GM12878 (cell line): Measurements from ENCODE around the gene GPR173. TPM values are rescaled to one million over a fixed set of nuclear protein-coding genes. Genes with fewer than 3 reads are reported as not detected.

ENCODE experiments used
- ATAC-seq: fragments of 200-7000 bp; cut with Tn5 transposase; 3 replicates; pipeline ENCODE4 v1.9.1; 2020; ENCODE audit warnings: mild to moderate bottlenecking, moderate library complexity
- BruUV-seq: library from RNA; stranded (reverse); fragments of 400-500 nt; replicated peaks from 2 replicates; lab custom pipeline; 2021; lab: Mats Ljungman, UMichigan
- CTCF ChIA-PET: fragments of 300-600 bp; sonication (Branson Sonifier 250); formaldehyde crosslinking; extraction: SDS; loops from one replicate; lab custom pipeline; 2021; ENCODE audit warnings: inconsistent platforms; lab: Yijun Ruan, JAX
- POLR2A ChIA-PET: fragments of 350-600 bp; formaldehyde crosslinking; extraction: SDS; loops from one replicate; lab custom pipeline; 2021; ENCODE audit warnings: inconsistent platforms; lab: Charles Lee
- RAD21 ChIA-PET: fragments of 300-600 bp; sonication (Branson Sonifier 250); formaldehyde crosslinking; loops from one replicate; lab custom pipeline; 2023; ENCODE audit warnings: antibody characterized with exemption; ENCODE audit not compliant: unreplicated experiment; lab: Charles Lee
- SMC1A ChIA-PET: fragments of 300-600 bp; sonication (Branson Sonifier 250); formaldehyde crosslinking; loops from one replicate; lab custom pipeline; 2023; ENCODE audit not compliant: unreplicated experiment, uncharacterized antibody; lab: Charles Lee
- DNase-seq: peaks from one replicate; pipeline ENCODE4 v3.0.0-alpha.2; 2011; ENCODE audit warnings: low read depth, low spot score
- FAIRE-seq: peaks from 3 replicates; lab custom pipeline; 2011; peaks lifted over from hg19 to GRCh38; lab: Jason Lieb, UNC
- H2AFZ ChIP-seq: 2 replicates; pipeline ENCODE4 v1.6.0; 2011; ENCODE audit warnings: low read depth, low read length, control low read depth; ENCODE audit not compliant: control insufficient read depth
- H3K27ac ChIP-seq: 2 replicates; pipeline ENCODE4 v1.5.1; 2011; ENCODE audit warnings: control low read depth; ENCODE audit not compliant: control insufficient read depth, insufficient read depth
- H3K27me3 ChIP-seq, 2 experiments: replicated peaks in 1 of 2; 2 replicates each; pipeline versions ENCODE4 v1.6.0 to v1.6.1; 2011; ENCODE audit warnings: low read length in 1 of 2; ENCODE audit not compliant: control insufficient read depth in 2 of 2, insufficient read depth in 2 of 2
- H3K36me3 ChIP-seq, 2 experiments: 2 replicates each; pipeline ENCODE4 v1.5.1; 2011; ENCODE audit warnings: low read length in 1 of 2; ENCODE audit not compliant: control insufficient read depth in 2 of 2, insufficient read depth in 2 of 2
- H3K4me1 ChIP-seq: 2 replicates; pipeline ENCODE4 v1.6.1; 2011; ENCODE audit warnings: mild to moderate bottlenecking, low read length, moderate library complexity, mixed read lengths; ENCODE audit not compliant: control insufficient read depth, insufficient read depth
- H3K4me2 ChIP-seq: 2 replicates; pipeline ENCODE4 v1.6.0; 2011; ENCODE audit warnings: control low read depth; ENCODE audit not compliant: control insufficient read depth, insufficient read depth
- H3K4me3 ChIP-seq: fragments of 200-600 bp; sonication (generic); 2 replicates; pipeline ENCODE4 v1.5.1; 2016
- H3K79me2 ChIP-seq: 2 replicates; pipeline ENCODE4 v1.6.0; 2011; ENCODE audit warnings: low read length; ENCODE audit not compliant: control insufficient read depth, insufficient read depth
- H3K9ac ChIP-seq: 2 replicates; pipeline ENCODE4 v1.8.0; 2011; ENCODE audit warnings: low read length, control low read depth, mixed read lengths; ENCODE audit not compliant: control insufficient read depth, insufficient read depth
- H3K9me3 ChIP-seq: replicated peaks from 3 replicates; pipeline ENCODE4 v1.5.1; 2011; ENCODE audit warnings: mild to moderate bottlenecking, low read length; ENCODE audit not compliant: control insufficient read depth, insufficient read depth
- H4K20me1 ChIP-seq: 2 replicates; pipeline ENCODE4 v1.6.0; 2011; ENCODE audit not compliant: control insufficient read depth, insufficient read depth
- BHLHE40 ChIP-seq, 2 experiments: fragments of 450-650 bp in 1 of 2; IDR thresholded peaks; 2 replicates each; pipeline ENCODE4 v1.6.1; 2011 to 2017; ENCODE audit warnings: low read depth in 2 of 2, borderline replicate concordance in 1 of 2, improper control_type of control experiment in 1 of 2, low read length in 1 of 2, mild to moderate bottlenecking in 1 of 2
- BMI1 ChIP-seq: fragments of 450-650 bp; IDR thresholded peaks from 2 replicates; pipeline ENCODE4 v1.6.1; 2016; ENCODE audit warnings: mild to moderate bottlenecking, moderate library complexity, borderline replicate concordance
- CBX5 ChIP-seq: sonication (generic); IDR thresholded peaks from 2 replicates; pipeline ENCODE4 v1.6.1; 2016; ENCODE audit warnings: low read depth, moderate library complexity, mild to moderate bottlenecking, inconsistent platforms
- ETV6 ChIP-seq, 2 experiments: fragments of 450-650 bp in 1 of 2; IDR thresholded peaks in 1 of 2; conservative IDR thresholded peaks in 1 of 2; 2 replicates each; pipeline ENCODE4 v1.6.1; 2014; ENCODE audit warnings: antibody characterized with exemption in 1 of 2, borderline replicate concordance in 1 of 2, low read depth in 1 of 2, mild to moderate bottlenecking in 1 of 2, moderate library complexity in 1 of 2
- GABPA ChIP-seq: IDR thresholded peaks from 2 replicates; pipeline ENCODE4 v1.6.1; 2014; ENCODE audit warnings: antibody characterized with exemption, low read depth, mild to moderate bottlenecking, inconsistent platforms
- MAX ChIP-seq: IDR thresholded peaks from 2 replicates; pipeline ENCODE4 v1.6.1; 2012; ENCODE audit warnings: low read depth, low read length, improper control_type of control experiment
- PKNOX1 ChIP-seq: fragments of 450-650 bp; IDR thresholded peaks from 2 replicates; pipeline ENCODE4 v1.6.1; 2016; ENCODE audit warnings: mild to moderate bottlenecking
- SIX5 ChIP-seq: IDR thresholded peaks from 2 replicates; pipeline ENCODE4 v1.6.1; 2011; ENCODE audit warnings: mild to moderate bottlenecking, low read depth, low read length, moderate library complexity; ENCODE audit not compliant: severe bottlenecking
- SMAD1 ChIP-seq: fragments of 450-650 bp; IDR thresholded peaks from 2 replicates; pipeline ENCODE4 v1.6.1; 2018; ENCODE audit warnings: mild to moderate bottlenecking, low read depth; ENCODE audit not compliant: partially characterized antibody
- SMC3 ChIP-seq: IDR thresholded peaks from 2 replicates; pipeline ENCODE4 v1.6.1; 2011; ENCODE audit warnings: low read length, improper control_type of control experiment, borderline replicate concordance
- SRF ChIP-seq, 2 experiments: IDR thresholded peaks; 2 replicates each; pipeline ENCODE4 v1.6.1; 2011; ENCODE audit warnings: low read depth in 2 of 2, low read length in 2 of 2, mild to moderate bottlenecking in 1 of 2, moderate library complexity in 1 of 2
- TCF3 ChIP-seq: IDR thresholded peaks from 2 replicates; pipeline ENCODE4 v1.6.1; 2012; ENCODE audit warnings: low read depth, mild to moderate bottlenecking, low read length, borderline replicate concordance; ENCODE audit not compliant: insufficient read depth
- YY1 ChIP-seq: IDR thresholded peaks from 2 replicates; pipeline ENCODE4 v1.6.1; 2011; ENCODE audit warnings: low read depth, mild to moderate bottlenecking, low read length
- WGBS: methylation state at CpG from one replicate; pipeline ENCODE4 v1.1.6; 2016; ENCODE audit warnings: low lambda C conversion rate; ENCODE audit not compliant: insufficient replicate concordance, insufficient coverage; ENCODE audit errors: missing lambda C conversion rate; 5-methylcytosine and 5-hydroxymethylcytosine counted together
- in situ Hi-C: fragments of 300-500 bp; cut with MboI; formaldehyde crosslinking; loops from 9 replicates; pipeline ENCODE4 v1.14.3; 2018; ENCODE audit warnings: mixed read lengths
- intact Hi-C: fragments of 100-400 bp; cut with micrococcal nuclease; formaldehyde crosslinking; loops from one replicate; pipeline ENCODE4 v1.14.2; 2022; ENCODE audit not compliant: unreplicated experiment
- polyA plus RNA-seq, 11 experiments: library from polyadenylated mRNA; depleted of rRNA in 4 of 11; unstranded in 6 of 11; stranded (reverse) in 5 of 11; fragments of >200 nt; fragmentation: Nextera tagmentation in 4 of 11; fragmentation: Illumina TruSeq in 1 of 11; extraction: Ambion mirVana in 4 of 11; extraction: Trizol in 1 of 11; gene quantifications; 1 replicate in 1 of 11; 2 replicates in 10 of 11; pipeline versions ENCODE4 v1.2.1 to v1.2.3, GENCODE V29; 2011 to 2016; ENCODE audit warnings: inconsistent platforms in 2 of 11, missing spikeins in 2 of 11, low read depth in 1 of 11
- total RNA-seq, 4 experiments: library from RNA; depleted of rRNA in 3 of 4; stranded (reverse); fragments of >200 nt in 3 of 4; fragmentation: Illumina TruSeq in 1 of 4; extraction: Trizol in 1 of 4; gene quantifications; 2 replicates each; pipeline versions ENCODE4 v1.2.1 to v1.2.3, GENCODE V29; 2013 to 2021

GPR173 gene
- total and polyA plus RNA-seq, 10 of the 15 experiments (the other 5 are each of a cell fraction or from before 2014, with no cell fraction given): 0.04 to 0.24 (median 0.12) TPM; not detected in 4

GRCh38 chrX:53126377-53126776 lies 77.8 kb downstream of the GPR173 start (continued):
- no peak for TF ChIP-seq CBX5
- TF ChIP-seq YY1: no peak
- TF ChIP-seq BHLHE40 (IDR thresholded peaks at IDR 0.05; ENCODE audit: borderline replicate concordance in 1 of 2, low read depth in 2 of 2, low read length in 1 of 2): no peak

- no peak overlapping the region for H2AFZ ChIP-seq
- ChIA-PET SMC1A (interaction anchor here (1.3 kb wide), 1 partner anchor 9 kb away, joined by 3 read pairs; no protein-coding TSS in a partner anchor), POLR2A (no interaction called here), RAD21 (no interaction called here), CTCF (interaction anchor here (0.7 kb wide), 1 partner anchor 56 kb away, joined by 3 read pairs; no protein-coding TSS in a partner anchor)
- no peaks in the 10 kb centered on the region for H3K27me3 ChIP-seq
- DNase-seq: no peak
- no peak for FAIRE-seq
- H3K4me2 ChIP-seq: no peak overlapping the region
- H3K9me3 ChIP-seq: no peaks in the 10 kb centered on the region; the same call in 2 of the 3 replicates
- WGBS: 72% methylated on average over 3 of the region's 3 CpGs
- no peak overlapping the region for H3K4me3 ChIP-seq
- no peaks in the 10 kb centered on the region for H3K36me3 ChIP-seq
- no peaks in the 10 kb centered on the region; the same call in 1 of the 2 replicates for H4K20me1 ChIP-seq
- intact Hi-C loops (no loop called here), in situ Hi-C loops (no loop called here)
- H3K9ac ChIP-seq: no peak overlapping the region
- ATAC-seq: no peak
- no peaks in the 10 kb centered on the region for H3K79me2 ChIP-seq
- H3K27ac ChIP-seq: no peak overlapping the region
- BruUV-seq: no TSS peak
- TF ChIP-seq PKNOX1 (no peak), SRF (IDR thresholded peaks at IDR 0.05; ENCODE audit: low read depth in 2 of 2, low read length in 2 of 2) (no peak), MAX (no peak), TCF3 (no peak), SMAD1 (no peak), GABPA (no peak), ETV6 (conservative IDR thresholded peaks at IDR 0.05 in 1 of 2, IDR thresholded peaks at IDR 0.05 in 1 of 2; ENCODE audit: borderline replicate concordance in 1 of 2, low read depth in 1 of 2) (no peak), SIX5 (no peak), YY1 (no peak), SMC3 (no peak), BMI1 (no peak)
- H3K4me1 ChIP-seq: no peaks in the 10 kb centered on the region
Observed at GRCh38 chrX:53128097-53128749, 79.6 kb downstream of the GPR173 start.
